HG03045 (cell line): Measurements from ENCODE around the gene VPS8.

ENCODE experiments used
- ATAC-seq: cut with Tn5 transposase; IDR thresholded peaks from one replicate; pipeline ENCODE4 v1.9.1; 2021; ENCODE audit warnings: mild to moderate bottlenecking, moderate library complexity; ENCODE audit not compliant: unreplicated experiment

The VPS8 gene

GRCh38 chr3:184780981-184781515 lies 30.9 kb upstream of the VPS8 start:
- ATAC-seq: no peak

- ATAC-seq: no peak
Observed at GRCh38 chr3:184781801-184782200, 30.2 kb upstream of the VPS8 start.

GRCh38 chr3:184783319-184783718 lies 28.6 kb upstream of the VPS8 start:
- ATAC-seq: no peak

- ATAC-seq: no peak
Observed at GRCh38 chr3:184784731-184785500, 27.1 kb upstream of the VPS8 start.

GRCh38 chr3:184785890-184786279 lies 26.1 kb upstream of the VPS8 start:
- ATAC-seq: no peak

- no peak for ATAC-seq
Observed at GRCh38 chr3:184786280-184786941, 25.6 kb upstream of the VPS8 start.

- ATAC-seq: no peak
Observed at GRCh38 chr3:184788751-184789150, 23.2 kb upstream of the VPS8 start.

GRCh38 chr3:184789314-184789998 lies 22.5 kb upstream of the VPS8 start:
- ATAC-seq: no peak

GRCh38 chr3:184791171-184791570 lies 20.8 kb upstream of the VPS8 start:
- ATAC-seq: no peak

- ATAC-seq: no peak
Observed at GRCh38 chr3:184795522-184796190, 16.3 kb upstream of the VPS8 start.

GRCh38 chr3:184796551-184796950 lies 15.4 kb upstream of the VPS8 start:
- no peak for ATAC-seq

- no peak for ATAC-seq
Observed at GRCh38 chr3:184796954-184797353, 15.0 kb upstream of the VPS8 start.

- ATAC-seq: no peak
Observed at GRCh38 chr3:184798120-184798519, 13.8 kb upstream of the VPS8 start.

- no peak for ATAC-seq
Observed at GRCh38 chr3:184800349-184800930, 11.5 kb upstream of the VPS8 start.

- no peak for ATAC-seq
Observed at GRCh38 chr3:184801241-184801785, 10.7 kb upstream of the VPS8 start.

- no peak for ATAC-seq
Observed at GRCh38 chr3:184802150-184802549, 9.8 kb upstream of the VPS8 start.

GRCh38 chr3:184804801-184805200 lies 7.2 kb upstream of the VPS8 start:
- no peak for ATAC-seq

- ATAC-seq: no peak
Observed at GRCh38 chr3:184805351-184806038, 6.5 kb upstream of the VPS8 start.

GRCh38 chr3:184806567-184807271 lies 5.2 kb upstream of the VPS8 start:
- no peak for ATAC-seq
